Measurements from ENCODE around the gene TBRG4. TPM values are rescaled to one million over a fixed set of nuclear protein-coding genes. Genes with fewer than 3 reads are reported as not detected.

TBRG4 gene
- total RNA-seq, 2 donors from 2014 or later: 91.0 to 147 TPM

- TF ChIP-seq CTCF (IDR thresholded peaks at IDR 0.05): no peak
- intact Hi-C loops (cut with DNase I): no loop called here
- DNase-seq: no peak
- H3K4me1 ChIP-seq: no peaks in the 10 kb centered on the region
- no peaks in the 10 kb centered on the region for H3K36me3 ChIP-seq
- H3K9ac ChIP-seq (ENCODE audit: low read depth in 2 of 2, low read length in 2 of 2): no peak overlapping the region
- peaks cover 11% of the 10 kb centered on the region for H3K27me3 ChIP-seq
- H3K9me3 ChIP-seq: no peaks in the 10 kb centered on the region
- no peak overlapping the region for H3K27ac ChIP-seq
- H3K4me3 ChIP-seq: no peak overlapping the region
Measured at GRCh38 chr7:45086331-45087065, 25.0 kb downstream of the TBRG4 start.

GRCh38 chr7:45085619-45086200 lies 25.8 kb downstream of the TBRG4 start:
- intact Hi-C loops (cut with DNase I): no loop called here
- no peak overlapping the region for H3K9ac ChIP-seq (ENCODE audit: low read depth in 2 of 2, low read length in 2 of 2)
- peaks cover 11% of the 10 kb centered on the region for H3K27me3 ChIP-seq
- no peaks in the 10 kb centered on the region for H3K36me3 ChIP-seq
- no peaks in the 10 kb centered on the region for H3K4me1 ChIP-seq
- H3K4me3 ChIP-seq: no peak overlapping the region
- DNase-seq: no peak
- H3K9me3 ChIP-seq: no peaks in the 10 kb centered on the region
- no peak overlapping the region for H3K27ac ChIP-seq
- no peak for TF ChIP-seq CTCF (IDR thresholded peaks at IDR 0.05)

- no peak overlapping the region for H3K9ac ChIP-seq (ENCODE audit: low read depth in 2 of 2, low read length in 2 of 2)
- intact Hi-C loops (cut with DNase I): no loop called here
- DNase-seq: no peak
- TF ChIP-seq CTCF (IDR thresholded peaks at IDR 0.05): no peak
- no peak overlapping the region for H3K27ac ChIP-seq
- no peaks in the 10 kb centered on the region for H3K9me3 ChIP-seq
- no peaks in the 10 kb centered on the region for H3K4me1 ChIP-seq
- no peaks in the 10 kb centered on the region for H3K36me3 ChIP-seq
- peaks cover 11% of the 10 kb centered on the region for H3K27me3 ChIP-seq
- no peak overlapping the region for H3K4me3 ChIP-seq
Measured at GRCh38 chr7:45084901-45085618, 26.4 kb downstream of the TBRG4 start.

GRCh38 chr7:45084336-45084735 lies 27.2 kb downstream of the TBRG4 start:
- intact Hi-C loops (cut with DNase I): no loop called here

More at GRCh38 chr7:45084336-45084735, 27.2 kb downstream of the TBRG4 start:
- Histone ChIP-seq H3K36me3 (no peaks in the 10 kb centered on the region), H3K9ac (ENCODE audit: low read depth in 2 of 2, low read length in 2 of 2) (no peak overlapping the region), H3K27me3 (peaks cover 7% of the 10 kb centered on the region), H3K4me1 (no peaks in the 10 kb centered on the region), H3K4me3 (no peak overlapping the region), H3K9me3 (no peaks in the 10 kb centered on the region), H3K27ac (no peak overlapping the region)
- no peak for TF ChIP-seq CTCF (IDR thresholded peaks at IDR 0.05)
- DNase-seq: no peak

Data from colonic mucosa (tissue), 4 donors.